Measurements from ENCODE around the gene ABCA4.
"Not testable (repeated sequence)": the region's sequence is repeated elsewhere in the genome, so short reads cannot be mapped to it uniquely, and the experiment has no call there.

Gene ABCA4
- 0 to 0.12 (median 0) reads per million in 4 donors for total RNA-seq

DNA sequence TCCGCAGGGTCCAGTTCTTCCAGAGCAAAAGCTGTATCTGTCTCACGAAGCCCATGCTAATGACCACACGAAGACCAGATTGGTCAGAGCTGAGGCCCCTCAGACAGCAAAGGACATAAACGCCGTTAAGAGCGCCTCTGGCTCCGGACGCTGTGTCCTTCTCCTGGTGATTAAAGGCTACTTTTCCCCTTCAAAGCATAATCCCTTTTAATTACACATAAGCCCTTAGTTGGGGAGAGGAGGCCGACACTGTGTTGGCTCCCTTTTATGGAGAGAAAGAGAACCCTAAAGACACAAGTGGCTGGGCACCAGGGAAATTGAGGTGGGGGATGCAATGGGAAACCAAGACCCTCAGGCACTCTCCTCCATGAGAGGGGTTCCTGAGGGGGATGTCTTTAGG is at the start of gene ABCA4:
ABCA4 (minus strand) TSS at position 158 of the 400 bp plus-strand sequence; CDS start at position 55, 103 bp downstream.
- no peak for DNase-seq

DNA sequence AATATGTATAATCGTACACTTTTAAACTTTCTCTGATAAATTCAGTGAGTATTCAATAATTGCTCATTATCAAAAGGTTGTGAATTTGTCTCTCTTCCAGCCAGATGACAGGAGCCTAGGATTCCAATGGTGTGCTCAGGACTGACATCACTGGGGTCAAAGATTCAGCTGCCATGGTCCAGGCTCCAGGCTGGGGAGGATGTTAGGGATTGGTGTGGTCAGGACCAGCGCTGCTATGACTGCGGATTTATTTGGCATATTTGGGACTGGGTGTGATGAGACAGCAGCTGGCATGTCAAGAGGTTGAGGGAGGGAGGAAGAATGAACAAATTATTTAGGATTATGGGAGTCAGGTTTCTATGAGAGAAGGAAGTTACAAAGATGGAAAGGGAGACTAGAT is 48.2 kb upstream of the ABCA4 start:
- DNase-seq: no peak

DNA sequence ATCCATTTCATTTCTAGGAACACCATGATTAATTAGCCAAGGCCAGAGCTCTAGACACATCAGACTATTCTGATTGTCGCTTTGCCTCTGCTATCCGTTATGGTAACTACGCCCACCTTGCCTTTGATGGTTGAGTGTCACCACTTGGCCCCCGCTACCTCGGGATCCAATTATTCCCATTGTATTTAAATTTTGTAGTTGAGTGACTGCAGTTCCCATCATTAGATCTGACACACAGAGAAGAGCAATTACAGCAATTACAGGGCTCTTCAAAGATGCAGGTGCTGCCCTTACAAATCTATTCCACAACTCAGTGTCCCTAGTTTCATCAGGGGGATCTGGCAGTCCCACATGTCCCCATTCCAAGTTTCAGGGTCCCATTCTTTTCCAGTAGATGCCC is 44.9 kb upstream of the ABCA4 start:
- DNase-seq: no peak

DNA sequence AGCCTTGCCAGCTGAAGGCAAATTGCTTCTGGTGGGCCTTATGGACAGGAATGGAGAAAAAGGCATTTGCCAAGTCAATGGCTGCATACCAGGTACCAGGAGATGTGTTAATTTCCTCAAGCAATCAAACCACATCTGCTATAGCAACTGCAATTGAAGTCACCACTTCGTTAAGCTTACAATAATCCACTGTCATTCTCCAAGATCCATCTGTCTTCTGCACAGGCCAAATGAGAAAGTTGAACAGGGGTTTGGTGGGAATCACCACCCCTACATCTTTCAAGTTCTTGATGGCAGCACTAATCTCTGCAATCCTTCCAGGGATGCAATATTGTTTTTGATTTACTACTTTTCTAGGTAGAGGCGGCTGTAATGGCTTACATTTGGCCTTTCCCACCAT is 43.9 kb upstream of the ABCA4 start:
- not testable (repeated sequence) for DNase-seq

DNA sequence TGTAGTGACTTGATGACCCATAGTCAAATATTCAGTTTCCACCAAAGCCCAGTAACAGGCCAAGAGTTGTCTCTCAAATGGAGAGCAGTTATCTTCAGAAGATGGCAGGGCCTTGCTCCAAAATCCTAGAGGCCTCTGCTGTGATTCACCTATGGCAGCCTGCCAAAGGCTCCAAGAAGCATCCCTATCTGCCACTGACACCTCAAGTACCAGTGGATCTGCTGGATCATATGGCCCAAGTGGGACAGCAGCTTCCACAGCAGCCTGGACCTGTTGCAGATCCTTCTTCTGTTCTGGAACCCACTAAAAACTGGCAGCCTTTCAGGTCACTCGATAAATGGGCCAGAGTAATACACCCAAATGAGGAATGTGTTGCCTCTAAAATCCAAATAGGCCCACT is 43.2 kb upstream of the ABCA4 start:
- not testable (repeated sequence) for DNase-seq

DNA sequence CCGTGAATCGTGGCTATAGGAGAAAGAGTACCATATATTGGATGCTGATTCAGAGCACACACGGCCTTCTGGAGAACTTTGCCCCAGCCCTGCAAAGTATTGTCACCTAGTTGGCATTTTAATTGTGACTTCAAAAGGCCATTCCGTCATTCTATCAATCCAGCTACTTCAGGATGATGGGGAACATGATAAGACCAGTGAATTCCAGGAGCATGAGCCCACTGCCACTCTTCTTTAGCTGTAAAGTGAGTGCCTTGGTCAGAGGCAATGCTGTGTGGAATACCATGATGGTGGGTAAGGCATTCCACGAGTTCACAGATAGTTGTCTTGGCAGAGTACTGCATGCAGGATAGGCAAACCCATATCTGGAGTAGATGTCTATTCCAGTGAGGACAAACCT is 42.3 kb upstream of the ABCA4 start:
- DNase-seq: not testable (repeated sequence)

DNA sequence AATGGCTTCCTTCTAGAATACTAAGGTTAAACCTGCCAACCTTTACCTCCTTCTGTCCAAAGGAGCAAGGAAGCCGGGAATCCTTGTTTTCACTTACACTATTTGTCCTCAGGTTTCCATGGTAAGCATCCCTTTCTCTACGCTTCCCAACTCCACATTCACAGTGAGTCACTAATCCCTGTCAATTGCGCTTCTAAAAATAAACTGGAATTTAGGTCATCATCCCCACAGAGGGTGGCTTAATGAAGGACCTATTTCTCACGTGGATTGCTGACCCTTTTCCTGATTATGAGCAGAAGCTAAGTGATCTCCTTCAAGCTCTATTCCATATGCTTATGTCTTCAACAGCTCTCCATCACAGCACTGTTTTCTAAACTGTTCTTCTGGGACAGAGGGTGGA is 39.9 kb upstream of the ABCA4 start:
- no peak for DNase-seq

DNA sequence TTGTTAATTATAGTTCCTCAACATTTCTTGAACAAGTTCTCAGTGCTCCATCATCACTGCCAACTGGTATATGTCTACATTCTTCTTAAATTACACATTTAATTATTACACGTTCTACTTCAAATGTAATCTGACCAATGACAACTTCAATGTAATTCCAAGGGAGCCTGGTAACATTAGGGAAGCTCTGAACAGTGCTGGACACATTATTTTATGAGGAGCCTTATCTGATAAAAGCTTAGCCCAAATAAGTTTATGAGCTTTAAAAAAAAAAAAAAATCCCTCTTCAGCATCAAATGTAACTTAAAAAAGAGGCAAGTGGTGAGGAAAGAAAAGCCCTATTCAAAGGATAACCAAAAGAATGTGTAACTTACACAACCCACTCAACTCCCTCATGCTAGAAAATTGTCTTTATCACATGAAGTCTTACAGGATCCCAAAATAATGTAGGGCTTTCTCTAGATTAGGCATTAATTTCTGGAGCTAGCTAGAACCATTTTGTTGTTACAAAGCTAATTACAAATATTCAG is 35.2 kb upstream of the ABCA4 start:
- no peak for DNase-seq

DNA sequence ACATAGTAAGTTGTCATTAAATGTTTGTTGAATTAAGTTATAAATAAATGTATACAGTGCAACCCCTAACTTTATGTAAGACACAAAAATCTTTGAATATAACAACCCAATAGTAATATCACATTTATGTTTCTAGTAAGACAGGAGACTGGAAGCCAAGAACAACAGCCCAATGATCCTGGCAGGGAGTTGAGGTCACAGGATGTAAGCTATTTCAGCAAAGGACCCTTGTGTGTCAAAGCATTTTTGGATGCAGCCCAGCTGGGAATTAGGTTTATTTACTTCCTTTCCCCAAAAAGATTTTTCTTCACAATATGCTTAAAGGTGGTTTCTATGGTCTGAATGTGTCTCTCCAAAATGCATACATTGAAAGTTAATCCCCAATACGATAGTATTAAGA is 34.0 kb upstream of the ABCA4 start:
- DNase-seq: no peak

DNA sequence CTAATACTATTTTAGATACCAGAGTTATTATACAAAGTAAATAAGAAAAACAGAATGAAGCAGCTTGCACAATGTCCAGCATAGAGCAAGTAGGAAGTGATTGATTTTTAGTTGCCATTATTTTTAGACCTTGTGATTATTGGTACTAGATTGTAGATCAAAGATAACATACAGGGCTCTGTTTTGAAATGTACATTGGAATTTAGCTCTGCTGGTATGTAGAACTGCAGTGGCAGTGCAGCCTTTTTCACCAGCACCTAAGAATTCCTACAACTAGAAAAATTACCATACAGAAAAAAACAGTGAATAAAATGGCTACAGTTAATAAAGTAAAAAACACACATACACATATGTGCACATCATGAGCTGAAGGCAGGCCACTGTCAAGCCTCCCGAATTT is 32.2 kb upstream of the ABCA4 start:
- DNase-seq: no peak

DNA sequence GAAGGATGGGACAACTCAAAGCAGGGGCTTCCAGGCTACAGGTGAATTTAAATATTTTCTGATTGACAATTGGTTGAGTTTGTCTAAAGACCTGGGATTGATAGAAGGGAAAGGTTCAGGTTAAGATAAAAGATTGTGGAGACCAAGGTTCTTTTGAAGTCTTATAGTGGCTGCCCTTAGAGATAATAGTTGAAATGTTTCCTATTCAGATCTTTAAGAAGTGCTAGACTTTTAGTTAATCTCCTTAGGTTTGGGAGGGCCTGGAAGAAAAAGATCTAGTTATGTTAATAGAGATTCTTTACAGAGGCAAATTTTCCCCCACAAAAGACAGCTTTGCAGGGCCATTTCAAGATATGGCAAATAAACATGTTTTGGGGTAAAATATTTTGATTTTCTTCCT is 28.2 kb upstream of the ABCA4 start:
- DNase-seq: not testable (repeated sequence)

DNA sequence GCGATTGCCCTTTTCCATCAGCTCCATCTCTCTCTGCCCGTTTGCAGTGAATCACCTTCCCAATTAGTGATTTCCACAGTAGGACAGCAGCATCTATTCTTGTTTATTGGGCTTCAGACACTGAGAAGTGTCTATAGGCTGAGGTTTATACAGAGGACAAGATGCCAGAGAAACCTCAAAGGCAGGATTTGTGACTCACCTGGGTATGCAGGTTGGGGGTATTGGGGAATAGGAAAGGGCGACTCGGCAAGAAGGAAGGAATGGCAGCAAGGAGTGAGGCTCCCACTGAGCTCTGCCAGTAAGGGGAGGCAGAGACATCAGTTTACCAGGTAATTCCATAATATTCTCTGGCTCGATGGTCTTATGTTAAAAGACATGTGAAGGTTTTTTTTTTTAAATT is 25.3 kb upstream of the ABCA4 start:
- no peak for DNase-seq

DNA sequence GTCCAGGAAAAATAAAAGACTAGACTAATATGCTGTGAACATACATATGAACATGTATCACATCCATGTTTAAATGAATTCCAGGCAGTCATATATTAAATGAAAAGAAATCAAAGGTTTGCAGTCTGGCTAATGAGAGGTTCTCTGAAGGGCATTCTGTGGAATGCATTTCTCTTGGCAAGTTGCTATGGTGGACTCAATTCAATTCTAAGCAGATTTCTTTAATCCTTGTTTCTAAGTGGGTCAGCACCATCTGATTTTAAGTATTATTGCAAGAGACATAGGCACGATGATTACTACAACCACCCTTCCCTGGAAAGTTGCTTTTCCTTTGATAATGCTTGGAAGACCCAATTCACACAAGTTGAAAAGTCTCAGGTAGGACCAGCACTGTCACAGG is 23.9 kb upstream of the ABCA4 start:
- no peak for DNase-seq

DNA sequence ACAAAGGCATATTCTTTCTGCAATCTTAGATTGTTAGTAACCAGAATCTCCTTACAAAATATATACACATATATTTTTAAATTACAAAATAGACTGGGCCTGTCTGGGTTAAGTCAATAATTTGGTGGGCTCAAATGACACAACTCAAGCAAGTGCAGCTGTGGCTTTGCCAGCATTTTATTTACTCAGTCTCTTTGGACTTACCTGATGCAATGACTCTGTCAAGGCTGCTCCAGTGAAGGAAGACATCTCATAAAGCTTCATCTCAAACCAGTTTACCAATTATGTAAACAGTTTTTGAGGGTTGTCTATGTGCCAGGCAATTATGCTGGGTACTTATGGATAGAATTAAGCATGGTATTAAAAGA is 22.8 kb upstream of the ABCA4 start:
- no peak for DNase-seq

DNA sequence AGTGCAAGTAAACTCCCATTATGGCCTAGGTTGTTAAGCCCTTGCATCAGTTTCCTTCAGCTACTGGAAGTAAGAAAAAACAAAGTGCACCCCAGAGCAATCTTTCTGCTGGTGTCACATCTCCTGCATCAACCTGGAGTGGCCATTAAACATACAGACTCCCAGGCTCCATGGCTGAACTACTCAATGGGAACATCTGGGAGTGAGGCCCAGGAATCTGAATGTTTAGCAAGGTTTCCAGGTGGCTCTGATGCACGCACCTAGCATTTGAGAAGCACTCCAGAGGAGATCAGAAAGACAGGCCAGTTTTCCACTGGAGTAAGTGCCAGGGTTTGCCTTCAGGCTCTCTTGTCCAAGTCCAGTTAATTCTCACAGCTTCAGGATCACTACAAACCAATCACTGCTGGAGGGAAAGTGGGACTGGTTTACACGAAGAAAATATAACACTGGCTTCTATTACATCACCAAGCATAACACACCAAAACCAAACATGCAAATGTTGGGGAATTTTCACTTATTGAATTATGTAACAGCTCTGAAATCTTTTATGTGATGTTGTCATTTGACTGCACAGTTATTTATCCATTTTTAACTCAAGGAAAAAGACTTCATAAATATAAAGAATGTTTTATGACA is 22.3 kb upstream of the ABCA4 start:
- no peak for DNase-seq

DNA sequence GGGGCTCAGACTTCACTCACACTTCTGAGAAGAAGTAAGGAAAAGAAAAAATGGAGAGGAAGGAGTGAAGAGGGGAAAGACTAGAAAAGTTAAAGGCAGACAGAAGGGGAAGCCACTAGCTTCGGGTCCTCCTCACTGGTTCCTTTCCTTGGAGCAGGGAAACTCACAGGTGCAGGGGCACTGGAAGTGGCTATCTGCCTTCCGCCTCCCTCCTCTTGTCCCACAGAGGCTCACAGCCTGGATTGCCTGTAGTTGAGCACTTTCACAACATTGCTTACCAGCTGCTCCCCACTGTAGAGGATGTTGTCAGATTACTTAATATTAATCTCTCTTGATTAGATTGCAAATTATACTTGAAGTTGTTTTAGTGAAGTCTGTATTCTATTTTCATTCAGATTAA is 21.6 kb upstream of the ABCA4 start:
- no peak for DNase-seq

DNA sequence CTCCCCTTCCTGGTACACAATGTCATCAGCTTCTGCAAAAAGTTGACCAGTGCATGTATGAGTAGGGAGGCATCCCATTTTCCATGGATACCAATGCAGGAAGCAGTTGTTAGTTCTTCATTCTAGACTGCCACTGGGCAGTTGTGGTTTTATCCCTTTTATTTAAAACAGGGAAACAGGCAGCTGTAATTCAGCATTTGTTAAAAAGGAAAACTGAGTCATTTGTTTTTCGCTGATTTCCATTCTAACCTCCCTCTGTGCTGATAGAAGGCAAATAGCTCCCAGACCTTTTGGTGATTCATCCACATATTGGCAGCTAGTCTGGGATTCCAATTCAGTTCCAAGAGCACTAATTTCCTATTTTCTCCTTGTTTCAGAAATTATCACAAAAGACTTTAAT is 21.1 kb upstream of the ABCA4 start:
- DNase-seq: no peak

DNA sequence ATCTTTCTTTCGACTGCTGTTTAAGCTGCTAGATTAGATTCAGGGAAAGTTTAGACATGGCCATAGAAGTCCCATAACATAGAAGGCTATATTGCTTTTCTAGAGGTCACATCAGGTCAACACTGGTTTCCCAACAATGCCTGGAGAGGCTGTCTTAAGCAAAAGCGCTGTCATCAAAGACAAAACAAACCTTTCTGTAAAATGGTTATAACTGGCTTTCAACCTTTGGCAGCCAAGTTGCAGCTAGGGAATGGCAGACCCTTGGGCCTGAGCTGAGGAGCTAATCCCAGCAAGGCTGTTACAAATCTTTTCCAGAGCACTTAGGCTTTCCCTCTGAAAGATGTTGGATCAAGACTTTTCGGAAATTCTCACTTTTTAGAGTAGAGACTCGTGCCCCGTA is 11.2 kb upstream of the ABCA4 start:
- no peak for DNase-seq

DNA sequence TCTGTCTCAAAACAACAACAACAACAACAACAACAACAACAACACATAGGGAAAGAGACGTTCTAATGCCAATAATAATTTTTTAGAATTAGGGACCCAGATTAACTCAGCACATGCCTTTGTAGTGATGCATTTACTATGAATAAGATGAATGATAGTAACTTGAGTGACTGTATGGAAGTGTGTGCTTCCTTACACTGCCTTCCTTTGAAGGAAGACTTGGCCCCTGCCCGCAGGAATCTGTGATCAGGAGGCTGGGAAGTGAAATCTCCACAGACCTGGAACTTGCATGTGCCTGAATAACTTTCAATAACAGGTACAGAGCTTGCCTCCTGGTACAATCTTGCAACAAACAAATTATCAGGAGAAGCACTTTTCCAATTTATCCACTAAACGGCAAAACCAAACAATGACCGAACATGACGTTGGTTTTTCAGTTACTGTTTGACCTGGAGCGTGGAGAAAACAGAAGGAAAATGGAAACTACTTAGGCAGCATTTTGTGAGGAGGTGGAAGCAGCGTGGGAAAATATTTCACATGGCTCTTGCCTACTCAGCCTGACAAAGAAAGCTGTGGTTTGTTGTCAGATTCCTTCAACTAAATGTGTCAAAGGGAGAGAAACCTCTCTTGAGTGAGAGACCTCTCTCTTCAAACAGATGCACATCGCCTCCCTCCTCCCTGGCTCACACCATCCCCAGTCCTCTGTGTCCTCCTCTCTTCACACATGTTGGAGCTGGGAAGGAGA is 10.1 kb upstream of the ABCA4 start:
- DNase-seq: no peak

DNA sequence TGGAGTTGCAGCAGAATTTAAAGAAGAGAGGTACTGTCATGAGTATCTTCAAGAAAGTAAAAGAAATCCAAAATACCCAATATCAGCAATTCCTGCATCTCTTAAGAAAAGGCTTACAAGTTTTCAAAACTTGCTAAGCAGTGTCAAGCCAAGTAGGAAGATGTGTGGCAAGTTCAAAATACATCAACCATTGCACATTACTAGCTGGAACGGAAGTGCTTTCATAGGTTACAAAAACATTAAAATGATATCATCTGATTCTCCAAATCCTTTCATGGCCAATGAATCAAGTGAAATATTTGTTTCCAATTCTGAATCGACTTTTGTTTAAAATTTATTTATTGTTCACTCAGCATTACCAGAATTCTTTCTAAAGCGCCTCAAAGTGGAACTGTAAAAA is 5.7 kb upstream of the ABCA4 start:
- no peak for DNase-seq

DNA sequence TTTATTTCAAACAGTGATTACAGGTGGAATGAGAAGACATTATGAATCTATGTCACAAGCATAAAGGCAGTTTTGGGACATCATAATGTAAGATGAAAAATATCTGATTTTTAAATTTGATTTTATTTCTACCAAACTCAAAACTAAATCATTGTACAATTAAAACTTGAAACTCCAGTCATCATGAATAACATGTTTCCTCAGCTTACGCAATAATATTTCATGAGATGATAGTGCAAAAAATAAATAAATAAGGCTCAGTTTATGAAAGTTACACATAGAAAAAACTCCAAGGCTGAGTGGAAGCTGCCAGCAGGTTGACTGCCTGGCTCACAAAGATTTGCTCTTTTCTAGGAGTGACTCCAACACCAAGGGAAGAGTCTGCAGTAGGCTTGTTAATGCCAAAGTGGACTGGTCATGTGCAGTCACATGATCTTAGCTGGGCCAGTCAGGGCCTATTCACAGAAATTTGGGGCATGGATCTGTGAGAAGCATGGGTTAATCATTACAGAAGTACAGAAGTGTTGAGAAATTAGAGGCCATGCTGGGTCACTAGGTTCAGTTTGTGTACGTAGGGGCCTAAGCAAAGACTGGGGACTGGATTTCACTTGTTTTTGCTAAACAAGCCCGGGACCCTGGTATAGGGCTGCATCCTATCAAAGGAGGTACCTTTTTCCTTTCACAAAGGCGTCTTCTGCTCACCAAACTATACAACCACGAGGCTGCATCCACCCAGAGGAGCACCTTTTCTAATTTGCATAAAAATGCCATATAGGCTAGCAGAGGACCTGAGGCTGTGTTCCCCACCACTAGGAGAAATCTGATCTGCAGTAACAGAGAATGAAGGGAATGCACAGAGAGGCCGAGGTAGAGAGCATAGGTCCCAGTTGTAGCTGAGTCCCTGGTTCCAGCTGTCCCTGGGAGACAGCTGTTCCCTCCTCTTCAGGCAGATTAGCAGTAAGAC is 4.9 kb upstream of the ABCA4 start:
- no peak for DNase-seq

DNA sequence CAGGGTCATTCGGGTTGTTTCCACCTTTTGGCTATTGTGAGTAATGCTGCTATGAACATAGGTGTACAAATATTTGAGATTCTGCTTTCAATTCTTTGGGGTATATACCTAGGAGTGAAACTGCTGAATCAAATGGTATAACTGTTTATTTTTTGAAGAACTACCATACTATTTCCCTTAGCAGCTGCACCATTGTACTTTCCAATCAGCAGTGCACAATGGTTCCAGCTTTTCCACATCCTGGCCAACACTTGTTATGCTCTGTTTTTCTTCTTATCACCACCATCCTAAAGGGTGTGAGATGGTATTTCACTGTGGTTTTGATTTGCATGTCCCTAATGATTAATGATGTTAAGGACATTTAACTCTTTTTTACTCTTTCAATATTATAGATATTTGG is 3.6 kb upstream of the ABCA4 start:
- DNase-seq: no peak

All from T-helper 1 cell (primary cell).